Mesenchymal stem cell (in vitro differentiated cells and primary cell): ENCODE results near the gene CCDC24.
A peak's percentile ranks its signal among the peaks of the same experiment; 100 is the strongest.

Experiments
- DNase-seq: peaks from one replicate; pipeline ENCODE4 v3.0.0-alpha.2; 2013
- H2AFZ ChIP-seq: one replicate; pipeline ENCODE4 v1.6.1; 2013; ENCODE audit warnings: low read depth, mild to moderate bottlenecking, control low read depth, inconsistent platforms, low read length, moderate library complexity
- H2AK5ac ChIP-seq: 2 replicates; pipeline ENCODE4 v1.6.1; 2013; ENCODE audit warnings: low read length, moderate library complexity, mild to moderate bottlenecking, inconsistent platforms; ENCODE audit not compliant: severe bottlenecking
- H2BK120ac ChIP-seq: one replicate; pipeline ENCODE4 v1.6.1; 2013; ENCODE audit warnings: low read depth, mild to moderate bottlenecking, inconsistent platforms, low read length, moderate library complexity
- H2BK12ac ChIP-seq, 2 experiments: one replicate each; pipeline ENCODE4 v1.6.1; 2013; ENCODE audit warnings: inconsistent platforms in 2 of 2, low read length in 2 of 2, mild to moderate bottlenecking in 2 of 2, moderate library complexity in 2 of 2, control low read depth in 1 of 2
- H2BK15ac ChIP-seq: one replicate; pipeline ENCODE4 v1.6.1; 2013; ENCODE audit warnings: mild to moderate bottlenecking, low read depth, inconsistent platforms; ENCODE audit not compliant: poor library complexity, severe bottlenecking
- H2BK5ac ChIP-seq: 2 replicates; pipeline ENCODE4 v1.6.1; 2013; ENCODE audit warnings: low read depth, mild to moderate bottlenecking, low read length, control low read depth, inconsistent platforms; ENCODE audit not compliant: poor library complexity, severe bottlenecking
- H3K14ac ChIP-seq, 2 experiments: one replicate each; pipeline ENCODE4 v1.6.1; 2013; ENCODE audit warnings: inconsistent platforms in 2 of 2, low read length in 2 of 2, control low read depth in 1 of 2, mild to moderate bottlenecking in 1 of 2, moderate library complexity in 1 of 2
- H3K18ac ChIP-seq, 2 experiments: one replicate each; pipeline ENCODE4 v1.6.1; 2013; ENCODE audit warnings: inconsistent platforms in 2 of 2, low read length in 2 of 2, control low read depth in 1 of 2, low read depth in 1 of 2, mild to moderate bottlenecking in 1 of 2
- H3K23ac ChIP-seq, 2 experiments: one replicate each; pipeline ENCODE4 v1.6.1; 2013; ENCODE audit warnings: inconsistent platforms in 2 of 2, low read length in 2 of 2, mild to moderate bottlenecking in 2 of 2, moderate library complexity in 2 of 2, control low read depth in 1 of 2
- H3K27ac ChIP-seq: 2 replicates; pipeline ENCODE4 v1.5.1; 2013; ENCODE audit warnings: mild to moderate bottlenecking, moderate library complexity, low read length, control low read depth, inconsistent platforms; ENCODE audit not compliant: poor library complexity, severe bottlenecking
- H3K27me3 ChIP-seq, 2 experiments: 2 replicates each; pipeline versions ENCODE4 v1.6.1 to v1.7.0; 2013; ENCODE audit warnings: low read length in 2 of 2, mild to moderate bottlenecking in 2 of 2, moderate library complexity in 2 of 2, control low read depth in 1 of 2, inconsistent platforms in 1 of 2; ENCODE audit not compliant: control insufficient read depth in 1 of 2, insufficient read depth in 1 of 2
- H3K36me3 ChIP-seq, 2 experiments: 2 replicates each; pipeline versions ENCODE4 v1.6.1 to v1.7.0; 2013; ENCODE audit warnings: low read length in 2 of 2, control low read depth in 1 of 2, inconsistent platforms in 1 of 2, low read depth in 1 of 2, mild to moderate bottlenecking in 1 of 2; ENCODE audit not compliant: insufficient read depth in 2 of 2, control insufficient read depth in 1 of 2
- H3K4ac ChIP-seq, 2 experiments: one replicate each; pipeline ENCODE4 v1.6.1; 2013; ENCODE audit warnings: inconsistent platforms in 2 of 2, low read length in 2 of 2, mild to moderate bottlenecking in 2 of 2, moderate library complexity in 2 of 2, control low read depth in 1 of 2, low read depth in 1 of 2
- H3K4me1 ChIP-seq: 2 replicates; pipeline ENCODE4 v1.6.1; 2013; ENCODE audit warnings: low read depth, low read length, control low read depth; ENCODE audit not compliant: control insufficient read depth, insufficient read depth
- H3K4me2 ChIP-seq: 2 replicates; pipeline ENCODE4 v1.6.1; 2013; ENCODE audit warnings: low read length, mild to moderate bottlenecking, inconsistent platforms; ENCODE audit not compliant: poor library complexity, severe bottlenecking
- H3K4me3 ChIP-seq, 2 experiments: 2 replicates each; pipeline versions ENCODE4 v1.5.1 to v1.7.0; 2013; ENCODE audit warnings: low read length in 2 of 2, mild to moderate bottlenecking in 2 of 2, control low read depth in 1 of 2, low read depth in 1 of 2; ENCODE audit not compliant: insufficient read depth in 1 of 2
- H3K79me1 ChIP-seq: replicated peaks from 2 replicates; pipeline ENCODE4 v1.6.1; 2013; ENCODE audit warnings: mild to moderate bottlenecking, control low read depth, low read length, inconsistent platforms; ENCODE audit not compliant: poor library complexity, severe bottlenecking
- H3K9ac ChIP-seq: 2 replicates; pipeline ENCODE4 v1.7.0; 2013; ENCODE audit warnings: mild to moderate bottlenecking, low read length, moderate library complexity
- H3K9me3 ChIP-seq: 2 replicates; pipeline ENCODE4 v1.7.0; 2013; ENCODE audit warnings: mild to moderate bottlenecking, low read length; ENCODE audit not compliant: control insufficient read depth
- H4K8ac ChIP-seq: one replicate; pipeline ENCODE4 v1.6.1; 2013; ENCODE audit warnings: inconsistent platforms, mild to moderate bottlenecking, low read length, moderate library complexity
- H4K91ac ChIP-seq: one replicate; pipeline ENCODE4 v1.6.1; 2013; ENCODE audit warnings: mild to moderate bottlenecking, low read length, inconsistent platforms
- WGBS: methylation state at CpG from one replicate; pipeline ENCODE4 v1.1.7; 2013; ENCODE audit warnings: mixed read lengths; 5-methylcytosine and 5-hydroxymethylcytosine counted together

Gene CCDC24

GRCh38 chr1:43978551-43979260, 12.7 kb upstream of the CCDC24 start, which contains the start of gene B4GALT2:
Gene B4GALT2 (plus strand): TSS chr1:43979210. CDS start chr1:43981161, 1,951 bp downstream.
- Histone ChIP-seq H2AK5ac (no peak within 1 kb of the TSS), H4K8ac (peak within 1 kb of the TSS; percentile 50), H3K9me3 (no peaks in the 10 kb centered on the region), H2BK12ac (peak within 1 kb of the TSS in 1 of 2 experiments; percentile 17), H3K4me1 (peaks cover 57% of the 10 kb centered on the region), H3K9ac (peak within 1 kb of the TSS; percentile 86), H3K4me3 (peak within 1 kb of the TSS; percentile 73 to 85), H2BK120ac (peak within 1 kb of the TSS; percentile 71), H2BK5ac (no peak within 1 kb of the TSS), H3K27ac (no peak within 1 kb of the TSS), H2AFZ (peak within 1 kb of the TSS; percentile 16), H3K4ac (peak within 1 kb of the TSS; percentile 18 to 71), H4K91ac (peak within 1 kb of the TSS; percentile 31), H3K18ac (peak within 1 kb of the TSS; percentile 48 to 86), H3K14ac (peak within 1 kb of the TSS in 1 of 2 experiments; percentile 86), H3K23ac (peak within 1 kb of the TSS in 1 of 2 experiments; percentile 19), H3K4me2 (peak within 1 kb of the TSS; percentile 81), H3K79me1 (peaks cover 44% of the 10 kb centered on the region), H3K36me3 (peaks cover 33 to 55% of the 10 kb centered on the region in 2 experiments), H2BK15ac (peak within 1 kb of the TSS; percentile 29), H3K27me3 (no peaks in the 10 kb centered on the region)
- DNase-seq: no peak
- 11% methylated on average over 22 of the region's 54 CpGs for WGBS

GRCh38 chr1:43979261-43979527, 12.2 kb upstream of the CCDC24 start:
- Histone ChIP-seq H3K4me1 (peaks cover 55% of the 10 kb centered on the region), H3K14ac (no peak overlapping the region), H4K8ac (no peak overlapping the region), H2BK12ac (no peak overlapping the region), H3K36me3 (peaks cover 35 to 60% of the 10 kb centered on the region in 2 experiments), H2BK120ac (peak overlapping the region; percentile 71), H3K27me3 (no peaks in the 10 kb centered on the region), H2BK5ac (no peak overlapping the region), H3K79me1 (peaks cover 44% of the 10 kb centered on the region), H4K91ac (no peak overlapping the region), H3K23ac (no peak overlapping the region), H3K27ac (no peak overlapping the region), H3K4ac (peak overlapping the region in 1 of 2 experiments; percentile 52), H3K18ac (no peak overlapping the region), H3K9me3 (no peaks in the 10 kb centered on the region), H3K9ac (peak overlapping the region; percentile 85), H2AFZ (no peak overlapping the region), H3K4me2 (peak overlapping the region; percentile 77), H2BK15ac (no peak overlapping the region), H2AK5ac (no peak overlapping the region), H3K4me3 (peak overlapping the region; percentile 73 to 85)
- 0% methylated on average over 5 of the region's 45 CpGs for WGBS
- DNase-seq: no peak

DNA sequence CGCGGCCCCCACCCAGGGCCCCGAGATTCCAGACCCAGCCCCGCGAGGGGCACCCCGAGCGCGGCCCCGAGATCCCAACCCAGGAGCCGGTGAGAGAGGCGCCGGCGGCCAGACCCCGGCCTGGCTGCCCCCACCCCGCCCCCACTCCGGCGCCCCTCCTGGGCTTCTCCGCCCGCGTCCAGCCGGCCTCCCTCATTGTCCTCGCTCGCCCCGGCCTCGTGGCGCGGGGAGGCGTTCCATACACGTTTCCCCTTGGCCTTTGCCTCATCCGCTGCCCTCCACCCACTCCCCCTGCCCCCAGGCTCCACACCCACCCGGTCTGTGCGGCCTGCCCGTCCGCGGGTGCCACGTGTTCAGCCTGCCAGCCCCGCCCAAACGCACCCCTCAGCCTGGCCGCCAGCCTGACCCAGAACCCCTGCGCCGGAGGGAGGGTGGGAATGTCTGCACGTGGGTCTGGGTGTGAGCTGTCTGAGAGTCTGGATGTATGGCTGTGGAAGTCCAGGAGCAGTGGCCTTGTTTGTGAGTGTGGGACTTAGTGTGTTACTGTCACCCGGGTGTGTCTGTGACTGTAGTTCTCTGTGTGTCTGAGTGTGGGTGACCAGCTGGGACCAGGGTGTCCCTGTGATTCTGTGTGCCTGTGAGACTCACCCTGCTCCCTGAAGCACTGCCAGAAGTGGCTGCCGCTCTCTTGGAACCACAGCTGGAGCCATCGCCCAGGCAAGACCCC, 11.7 kb upstream of the CCDC24 start:
- Histone ChIP-seq H2BK12ac (peak overlapping the region in 1 of 2 experiments; percentile 17), H3K23ac (no peak overlapping the region), H3K4me2 (peak overlapping the region; percentile 77), H3K9ac (peak overlapping the region; percentile 85), H3K9me3 (no peaks in the 10 kb centered on the region), H3K4ac (peak overlapping the region in 1 of 2 experiments; percentile 71), H4K8ac (no peak overlapping the region), H2AFZ (no peak overlapping the region), H2BK15ac (no peak overlapping the region), H3K79me1 (peaks cover 49% of the 10 kb centered on the region), H2BK120ac (peak overlapping the region; percentile 71), H2BK5ac (no peak overlapping the region), H4K91ac (peak overlapping the region; percentile 31), H3K27ac (no peak overlapping the region), H2AK5ac (no peak overlapping the region), H3K27me3 (no peaks in the 10 kb centered on the region), H3K36me3 (peaks cover 39 to 65% of the 10 kb centered on the region in 2 experiments), H3K18ac (peak overlapping the region; percentile 48 to 86), H3K4me3 (peak overlapping the region; percentile 73 to 85), H3K4me1 (peaks cover 52% of the 10 kb centered on the region), H3K14ac (peak overlapping the region in 1 of 2 experiments; percentile 86)
- WGBS: 4% methylated on average over 45 of the region's 45 CpGs
- peak; percentile 58 for DNase-seq
